PC-3 (cell line): ENCODE results near the gene PRDM2.
A peak's percentile ranks its signal among the peaks of the same experiment; 100 is the strongest.

ENCODE experiments used
- EZH2 ChIP-seq: fragments of 300-600 bp; sonication (generic); IDR thresholded peaks from one replicate; pipeline ENCODE4 v1.6.1; 2017; ENCODE audit warnings: antibody characterized with exemption, mild to moderate bottlenecking, low read length; ENCODE audit not compliant: unreplicated experiment
- EZH2phosphoT487 ChIP-seq: fragments of 300-600 bp; sonication (generic); IDR thresholded peaks from 2 replicates; pipeline ENCODE4 v1.6.1; 2018; ENCODE audit warnings: mild to moderate bottlenecking, antibody characterized with exemption, low read length, borderline replicate concordance
- TF ChIP-seq, protein P1 (sequence below): fragments of 300-600 bp; sonication (generic); conservative IDR thresholded peaks from 2 replicates; pipeline ENCODE4 v1.5.1; 2017; ENCODE audit warnings: antibody characterized with exemption, low read depth, mild to moderate bottlenecking, low read length

DNA sequence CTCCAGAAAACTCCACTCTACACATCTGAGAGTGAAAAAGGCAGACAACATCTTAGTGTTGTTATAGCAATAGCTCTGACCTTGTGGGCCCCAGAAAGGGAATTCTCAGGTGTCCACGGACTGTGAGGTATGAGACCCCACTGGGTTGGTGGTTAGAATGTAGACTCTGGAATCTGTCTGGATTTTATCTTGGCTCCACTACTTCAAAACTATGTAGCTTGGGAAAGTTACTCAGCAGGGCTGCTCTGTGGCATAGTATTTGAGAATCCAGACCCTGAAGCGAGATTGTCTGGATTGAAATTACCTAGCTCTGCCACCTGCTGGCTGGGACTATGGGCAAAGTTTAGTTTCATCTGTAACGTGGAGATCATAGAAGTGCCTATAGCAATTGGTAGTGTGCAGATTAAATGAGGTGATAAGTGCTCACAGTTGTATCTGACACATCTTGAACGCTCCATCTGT is 25.8 kb downstream of the PRDM2 start:
- TF ChIP-seq, protein P1, sequence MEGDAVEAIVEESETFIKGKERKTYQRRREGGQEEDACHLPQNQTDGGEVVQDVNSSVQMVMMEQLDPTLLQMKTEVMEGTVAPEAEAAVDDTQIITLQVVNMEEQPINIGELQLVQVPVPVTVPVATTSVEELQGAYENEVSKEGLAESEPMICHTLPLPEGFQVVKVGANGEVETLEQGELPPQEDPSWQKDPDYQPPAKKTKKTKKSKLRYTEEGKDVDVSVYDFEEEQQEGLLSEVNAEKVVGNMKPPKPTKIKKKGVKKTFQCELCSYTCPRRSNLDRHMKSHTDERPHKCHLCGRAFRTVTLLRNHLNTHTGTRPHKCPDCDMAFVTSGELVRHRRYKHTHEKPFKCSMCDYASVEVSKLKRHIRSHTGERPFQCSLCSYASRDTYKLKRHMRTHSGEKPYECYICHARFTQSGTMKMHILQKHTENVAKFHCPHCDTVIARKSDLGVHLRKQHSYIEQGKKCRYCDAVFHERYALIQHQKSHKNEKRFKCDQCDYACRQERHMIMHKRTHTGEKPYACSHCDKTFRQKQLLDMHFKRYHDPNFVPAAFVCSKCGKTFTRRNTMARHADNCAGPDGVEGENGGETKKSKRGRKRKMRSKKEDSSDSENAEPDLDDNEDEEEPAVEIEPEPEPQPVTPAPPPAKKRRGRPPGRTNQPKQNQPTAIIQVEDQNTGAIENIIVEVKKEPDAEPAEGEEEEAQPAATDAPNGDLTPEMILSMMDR = peak; percentile 73
- TF ChIP-seq EZH2phosphoT487 (no peak), EZH2 (no peak)
